Esophagus squamous epithelium (tissue), 4 donors: Measurements from ENCODE around the gene JPH2.

ENCODE experiments used
- CTCF ChIP-seq, 6 experiments: fragments of 450-650 bp in 4 of 6; fragments of 200-600 bp in 2 of 6; sonication (generic) in 2 of 6; IDR thresholded peaks; one replicate each; pipeline ENCODE4 v1.5.1; 2016 to 2019; ENCODE audit warnings: antibody characterized with exemption in 6 of 6, mild to moderate bottlenecking in 4 of 6, moderate library complexity in 4 of 6
- POLR2A ChIP-seq, 4 donors: fragments of 450-650 bp; IDR thresholded peaks; one replicate each; pipeline ENCODE4 v1.6.1; 2017; ENCODE audit warnings: antibody characterized with exemption in 4 of 4, mild to moderate bottlenecking in 4 of 4, moderate library complexity in 3 of 4

GRCh38 chr20:44217342-44218092, 30.5 kb upstream of the JPH2 start:
- TF ChIP-seq POLR2A (IDR thresholded peaks at IDR 0.05): no peak
- peak; percentile 55 to 92 (median 83) for TF ChIP-seq CTCF (IDR thresholded peaks at IDR 0.05)
